HepG2 (cell line): ENCODE data around the gene JUND. TPM values are rescaled to one million over a fixed set of nuclear protein-coding genes. Genes with fewer than 3 reads are reported as not detected.

Source experiments
- CERS6 ChIP-seq: sonication (generic); formaldehyde crosslinking; IDR thresholded peaks from 2 replicates; pipeline ENCODE4 v1.5.0; 2020; ENCODE audit warnings: missing genetic modification reagents
- CTCF ChIP-seq: sonication (generic); formaldehyde crosslinking; IDR thresholded peaks from 2 replicates; pipeline ENCODE4 v1.5.0; 2020; ENCODE audit warnings: mild to moderate bottlenecking, missing genetic modification reagents, moderate library complexity
- FOXA1 ChIP-seq, 2 experiments: fragments of 450-650 bp in 1 of 2; sonication (generic) in 1 of 2; formaldehyde crosslinking in 1 of 2; IDR thresholded peaks; 2 replicates each; pipeline versions ENCODE4 v1.4.0 to v1.6.1; 2016 to 2020; ENCODE audit warnings: missing genetic modification reagents in 1 of 2
- GRHL1 ChIP-seq: sonication (generic); formaldehyde crosslinking; conservative IDR thresholded peaks from 2 replicates; pipeline ENCODE4 v1.8.0; 2022; ENCODE audit warnings: missing genetic modification reagents
- HCFC1 ChIP-seq: fragments of 150-350 bp; IDR thresholded peaks from 2 replicates; pipeline ENCODE4 v1.6.1; 2014; ENCODE audit warnings: low read depth, low read length
- KDM5A ChIP-seq: fragments of 200-600 bp; sonication (generic); IDR thresholded peaks from 2 replicates; pipeline ENCODE4 v1.7.0; 2018; ENCODE audit warnings: antibody characterized with exemption, mild to moderate bottlenecking, low read length, borderline replicate concordance
- KLF6 ChIP-seq: IDR thresholded peaks from 2 replicates; pipeline ENCODE4 v1.8.0; 2016; ENCODE audit warnings: missing biosample characterization, missing genetic modification reagents
- NFYB ChIP-seq: sonication (generic); formaldehyde crosslinking; IDR thresholded peaks from 2 replicates; pipeline ENCODE4 v1.4.0; 2020; ENCODE audit warnings: missing genetic modification reagents
- NR3C1 ChIP-seq: sonication (generic); formaldehyde crosslinking; IDR thresholded peaks from 2 replicates; pipeline ENCODE4 v1.4.0; 2020; ENCODE audit warnings: missing genetic modification reagents
- PAWR ChIP-seq: sonication (generic); formaldehyde crosslinking; IDR thresholded peaks from 2 replicates; pipeline ENCODE4 v1.4.0; 2020; ENCODE audit warnings: missing genetic modification reagents, mild to moderate bottlenecking, borderline replicate concordance
- PHF21A ChIP-seq: sonication (generic); formaldehyde crosslinking; IDR thresholded peaks from 2 replicates; pipeline ENCODE4 v1.5.0; 2020; ENCODE audit warnings: mild to moderate bottlenecking, missing genetic modification reagents
- RFX3 ChIP-seq: IDR thresholded peaks from 2 replicates; pipeline ENCODE4 v1.6.1; 2016; ENCODE audit warnings: missing biosample characterization, missing genetic modification reagents
- SRSF9 ChIP-seq: fragments of 200-400 bp; formaldehyde crosslinking; IDR thresholded peaks from 2 replicates; pipeline ENCODE4 v1.6.1; 2018; ENCODE audit warnings: borderline replicate concordance, mild to moderate bottlenecking, low read depth, low read length; ENCODE audit not compliant: insufficient read depth, poor library complexity, severe bottlenecking
- ZFP90 ChIP-seq: sonication (generic); formaldehyde crosslinking; IDR thresholded peaks from 2 replicates; pipeline ENCODE4 v1.8.0; 2022; ENCODE audit warnings: missing genetic modification reagents, mild to moderate bottlenecking, inconsistent platforms, borderline replicate concordance
- ZNF20 ChIP-seq: sonication (generic); formaldehyde crosslinking; IDR thresholded peaks from 2 replicates; pipeline ENCODE4 v1.4.0; 2020; ENCODE audit warnings: mild to moderate bottlenecking, moderate library complexity, missing genetic modification reagents
- ZNF251 ChIP-seq: sonication (generic); formaldehyde crosslinking; IDR thresholded peaks from 2 replicates; pipeline ENCODE4 v1.9.0; 2021; ENCODE audit warnings: mild to moderate bottlenecking, missing genetic modification reagents
- ZNF34 ChIP-seq: sonication (generic); formaldehyde crosslinking; IDR thresholded peaks from 2 replicates; pipeline ENCODE4 v1.4.0; 2020; ENCODE audit warnings: mild to moderate bottlenecking, missing genetic modification reagents, borderline replicate concordance
- ZNF776 ChIP-seq: sonication (generic); formaldehyde crosslinking; IDR thresholded peaks from 2 replicates; pipeline ENCODE4 v1.4.0; 2020; ENCODE audit warnings: mild to moderate bottlenecking, missing genetic modification reagents
- polyA plus RNA-seq, 8 experiments: library from polyadenylated mRNA; depleted of rRNA in 3 of 8; stranded (reverse) in 7 of 8; unstranded in 1 of 8; fragments of >200 nt; fragmentation: Illumina TruSeq in 4 of 8; extraction: Trizol in 4 of 8; gene quantifications; 2 replicates each; pipeline versions ENCODE4 v1.2.1 to v1.2.3, GENCODE V29; 2011 to 2016; ENCODE audit warnings: low read depth in 4 of 8, missing spikeins in 1 of 8, mixed read lengths in 1 of 8; ENCODE audit not compliant: insufficient read depth in 1 of 8
- total RNA-seq, 5 experiments: library from RNA; depleted of rRNA; stranded (reverse); fragments of >200 nt; fragmentation: Illumina TruSeq; extraction: Trizol; gene quantifications; 2 replicates each; pipeline ENCODE4 v1.2.3, GENCODE V29; 2016; ENCODE audit warnings: low read depth in 1 of 5
- TF ChIP-seq, protein P1 (sequence below): IDR thresholded peaks from 2 replicates; pipeline ENCODE4 v1.6.1; 2016
- TF ChIP-seq, protein P2 (sequence below), 2 experiments: IDR thresholded peaks; 2 replicates each; pipeline ENCODE4 v1.6.1; 2011 to 2012; ENCODE audit warnings: low read length in 2 of 2, borderline replicate concordance in 1 of 2, low read depth in 1 of 2, mild to moderate bottlenecking in 1 of 2, moderate library complexity in 1 of 2

Gene JUND
- total and polyA plus RNA-seq, 2 of the 13 experiments (the other 11 are each of a cell fraction or from before 2014, with no cell fraction given) = 41.2 to 59.8 TPM

DNA sequence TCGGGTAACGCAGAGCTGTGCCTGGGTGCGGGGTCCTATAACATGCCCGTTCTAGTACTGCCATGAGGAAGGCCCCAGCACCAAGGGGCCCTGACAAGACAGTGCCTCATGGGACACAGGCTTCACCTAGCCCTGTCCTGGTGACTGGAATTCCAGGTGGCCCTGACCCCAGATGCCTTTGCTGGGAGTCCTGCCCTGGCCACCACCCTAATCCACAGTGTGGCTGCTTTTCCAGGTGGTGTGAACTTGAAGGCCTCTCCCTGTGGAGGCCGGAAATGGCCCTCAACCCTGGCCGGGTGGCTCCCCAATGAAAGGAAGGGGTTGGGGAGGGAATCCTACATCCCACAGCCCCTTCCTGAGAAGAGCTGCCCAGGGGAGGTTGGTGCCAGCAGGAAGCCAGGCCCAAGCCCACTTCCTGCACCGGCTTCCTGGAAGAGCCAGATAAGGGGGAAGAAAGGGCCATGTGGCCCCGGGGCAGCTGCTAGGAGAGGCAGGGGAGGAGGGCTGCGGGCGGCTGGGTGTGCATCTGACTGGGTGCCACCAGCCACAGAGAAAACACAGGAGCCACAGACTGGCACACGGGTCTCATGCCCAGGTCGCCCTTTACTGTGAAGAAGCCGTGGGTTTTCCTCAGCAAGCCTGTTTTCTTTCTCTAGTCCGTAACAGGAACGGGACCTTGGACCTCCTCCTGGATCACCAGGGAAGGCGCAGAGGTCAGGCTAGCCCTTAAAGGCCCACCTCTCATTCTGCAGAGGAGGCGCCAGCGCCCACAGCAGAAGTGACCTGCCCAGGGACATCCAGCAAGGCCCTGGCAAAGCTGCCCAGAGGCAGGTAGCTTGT, 36.8 kb upstream of the JUND start (continued):
- TF ChIP-seq, protein P1, sequence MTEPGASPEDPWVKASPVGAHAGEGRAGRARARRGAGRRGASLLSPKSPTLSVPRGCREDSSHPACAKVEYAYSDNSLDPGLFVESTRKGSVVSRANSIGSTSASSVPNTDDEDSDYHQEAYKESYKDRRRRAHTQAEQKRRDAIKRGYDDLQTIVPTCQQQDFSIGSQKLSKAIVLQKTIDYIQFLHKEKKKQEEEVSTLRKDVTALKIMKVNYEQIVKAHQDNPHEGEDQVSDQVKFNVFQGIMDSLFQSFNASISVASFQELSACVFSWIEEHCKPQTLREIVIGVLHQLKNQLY = peak; percentile 54; the same call in 1 of the 2 replicates
- TF ChIP-seq PHF21A (CRISPR knock-in tag) (peak; percentile 76), FOXA1 (IDR thresholded peaks at IDR 0.05) (no peak), FOXA1 (CRISPR knock-in tag; IDR thresholded peaks at IDR 0.05) (no peak), PAWR (CRISPR knock-in tag) (no peak), ZNF34 (CRISPR knock-in tag) (no peak), ZNF251 (CRISPR knock-in tag) (no peak), ZNF20 (CRISPR knock-in tag) (no peak), KLF6 (CRISPR knock-in tag) (peak; percentile 77; the same call in 1 of the 2 replicates), ZNF776 (no peak), CTCF (CRISPR knock-in tag) (0 out of 2 replicates have a peak, but pooled peaks have one; percentile 8), NFYB (no peak), ZFP90 (CRISPR knock-in tag) (no peak; the same call in 1 of the 2 replicates), CERS6 (CRISPR knock-in tag) (no peak), NR3C1 (CRISPR knock-in tag) (no peak), HCFC1 (no peak), RFX3 (CRISPR knock-in tag) (no peak), KDM5A (no peak), SRSF9 (no peak), GRHL1 (no peak)
- TF ChIP-seq, protein P2, sequence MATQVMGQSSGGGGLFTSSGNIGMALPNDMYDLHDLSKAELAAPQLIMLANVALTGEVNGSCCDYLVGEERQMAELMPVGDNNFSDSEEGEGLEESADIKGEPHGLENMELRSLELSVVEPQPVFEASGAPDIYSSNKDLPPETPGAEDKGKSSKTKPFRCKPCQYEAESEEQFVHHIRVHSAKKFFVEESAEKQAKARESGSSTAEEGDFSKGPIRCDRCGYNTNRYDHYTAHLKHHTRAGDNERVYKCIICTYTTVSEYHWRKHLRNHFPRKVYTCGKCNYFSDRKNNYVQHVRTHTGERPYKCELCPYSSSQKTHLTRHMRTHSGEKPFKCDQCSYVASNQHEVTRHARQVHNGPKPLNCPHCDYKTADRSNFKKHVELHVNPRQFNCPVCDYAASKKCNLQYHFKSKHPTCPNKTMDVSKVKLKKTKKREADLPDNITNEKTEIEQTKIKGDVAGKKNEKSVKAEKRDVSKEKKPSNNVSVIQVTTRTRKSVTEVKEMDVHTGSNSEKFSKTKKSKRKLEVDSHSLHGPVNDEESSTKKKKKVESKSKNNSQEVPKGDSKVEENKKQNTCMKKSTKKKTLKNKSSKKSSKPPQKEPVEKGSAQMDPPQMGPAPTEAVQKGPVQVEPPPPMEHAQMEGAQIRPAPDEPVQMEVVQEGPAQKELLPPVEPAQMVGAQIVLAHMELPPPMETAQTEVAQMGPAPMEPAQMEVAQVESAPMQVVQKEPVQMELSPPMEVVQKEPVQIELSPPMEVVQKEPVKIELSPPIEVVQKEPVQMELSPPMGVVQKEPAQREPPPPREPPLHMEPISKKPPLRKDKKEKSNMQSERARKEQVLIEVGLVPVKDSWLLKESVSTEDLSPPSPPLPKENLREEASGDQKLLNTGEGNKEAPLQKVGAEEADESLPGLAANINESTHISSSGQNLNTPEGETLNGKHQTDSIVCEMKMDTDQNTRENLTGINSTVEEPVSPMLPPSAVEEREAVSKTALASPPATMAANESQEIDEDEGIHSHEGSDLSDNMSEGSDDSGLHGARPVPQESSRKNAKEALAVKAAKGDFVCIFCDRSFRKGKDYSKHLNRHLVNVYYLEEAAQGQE (IDR thresholded peaks at IDR 0.05; ENCODE audit: borderline replicate concordance in 1 of 2, low read depth in 1 of 2, low read length in 2 of 2) = no peak
